Body of pancreas (tissue), 4 donors: ENCODE measurements around the gene HSF5. TPM values are rescaled to one million over a fixed set of nuclear protein-coding genes. Genes with fewer than 3 reads are reported as not detected.

Source experiments
- ATAC-seq: fragments of 150-250 bp; one replicate; pipeline ENCODE4 v1.9.1; 2016
- DNase-seq, 4 donors: peaks; one replicate each; pipeline ENCODE4 v3.0.0-alpha.2; 2019
- H3K27ac ChIP-seq, 4 donors: fragments of 200-600 bp; sonication (generic); 1 replicate in 3 of 4; 2 replicates in 1 of 4; pipeline versions ENCODE4 v1.5.1 to v1.6.1; 2016 to 2019; ENCODE audit warnings: mild to moderate bottlenecking in 1 of 4, mixed read lengths in 1 of 4, moderate library complexity in 1 of 4
- H3K27me3 ChIP-seq, 2 donors: fragments of 200-600 bp; sonication (generic); one replicate each; pipeline ENCODE4 v1.6.0; 2016; ENCODE audit warnings: mild to moderate bottlenecking in 1 of 2
- H3K36me3 ChIP-seq, 2 donors: fragments of 200-600 bp; sonication (generic); replicated peaks in 1 of 2; 2 replicates each; pipeline ENCODE4 v1.5.1; 2016; ENCODE audit warnings: low read depth in 2 of 2; ENCODE audit not compliant: insufficient read depth in 1 of 2
- H3K4me1 ChIP-seq: fragments of 200-600 bp; sonication (generic); one replicate; pipeline ENCODE4 v1.6.0; 2016
- H3K4me3 ChIP-seq, 2 donors: fragments of 200-600 bp; sonication (generic); 1 replicate in 1 of 2; 2 replicates in 1 of 2; pipeline ENCODE4 v1.5.1; 2016 to 2019
- H3K9me3 ChIP-seq, 3 donors: fragments of 200-600 bp; sonication (generic); 1 replicate in 2 of 3; 2 replicates in 1 of 3; pipeline ENCODE4 v1.5.1; 2016
- CTCF ChIP-seq, 7 experiments: fragments of 450-650 bp in 4 of 7; fragments of 200-600 bp in 3 of 7; sonication (generic) in 3 of 7; IDR thresholded peaks; one replicate each; pipeline ENCODE4 v1.5.1; 2016 to 2019; ENCODE audit warnings: antibody characterized with exemption in 7 of 7
- POLR2A ChIP-seq, 3 donors: fragments of 450-650 bp; IDR thresholded peaks; one replicate each; pipeline ENCODE4 v1.6.1; 2016; ENCODE audit warnings: antibody characterized with exemption in 3 of 3, mild to moderate bottlenecking in 2 of 3
- WGBS, 2 donors: methylation state at CpG; one replicate each; pipeline ENCODE4 v1.1.5; 2017; 5-methylcytosine and 5-hydroxymethylcytosine counted together
- intact Hi-C: fragments of 100-400 bp; cut with DNase I; formaldehyde crosslinking; loops from one replicate; pipeline ENCODE4 v1.15.1; 2023
- total RNA-seq, 2 donors: library from RNA; depleted of rRNA; stranded (reverse); fragments of >200 nt; gene quantifications; one replicate each; pipeline ENCODE4 v1.1.0, GENCODE V29; 2016

The HSF5 gene
- total RNA-seq, 2 donors from 2014 or later: not detected

GRCh38 chr17:58384897-58385296 lies 103.3 kb downstream of the HSF5 start:
- no peak for ATAC-seq
- Histone ChIP-seq H3K4me1 (peaks cover 88% of the 10 kb centered on the region), H3K9me3 (no peaks in the 10 kb centered on the region), H3K4me3 (no peak overlapping the region), H3K27ac (peak overlapping the region in 1 of 4 donors; percentile 14), H3K27me3 (no peaks in the 10 kb centered on the region), H3K36me3 (no peaks in the 10 kb centered on the region)
- DNase-seq: no peak
- intact Hi-C loops: no loop called here
- TF ChIP-seq POLR2A (IDR thresholded peaks at IDR 0.05) (no peak), CTCF (IDR thresholded peaks at IDR 0.05) (no peak)
- WGBS, 2 donors: 77 to 83% methylated on average over 3 of the region's 3 CpGs

- TF ChIP-seq POLR2A (IDR thresholded peaks at IDR 0.05) (no peak), CTCF (IDR thresholded peaks at IDR 0.05) (no peak)
- DNase-seq (peak in 1 of 4 donors; percentile 13), ATAC-seq (no peak)
- H3K27me3 ChIP-seq: no peaks in the 10 kb centered on the region
- H3K4me3 ChIP-seq: no peak overlapping the region
- H3K27ac ChIP-seq: peak overlapping the region in 3 of 4 donors; percentile 32 to 71 (median 55)
- peaks cover 86% of the 10 kb centered on the region for H3K4me1 ChIP-seq
- WGBS, 2 donors: 56 to 70% methylated on average over 4 of the region's 4 CpGs
- no peaks in the 10 kb centered on the region for H3K36me3 ChIP-seq
- intact Hi-C loops: no loop called here
- H3K9me3 ChIP-seq: no peaks in the 10 kb centered on the region
Observed at GRCh38 chr17:58383892-58384462, 104.2 kb downstream of the HSF5 start.

- Histone ChIP-seq H3K36me3 (no peaks in the 10 kb centered on the region), H3K4me3 (no peak overlapping the region)
Observed at GRCh38 chr17:58382872-58383242, 105.4 kb downstream of the HSF5 start.

GRCh38 chr17:58382108-58382871 lies 105.9 kb downstream of the HSF5 start:
- 26 to 35% methylated on average over 4 of the region's 4 CpGs for WGBS, 2 donors
- Histone ChIP-seq H3K9me3 (no peaks in the 10 kb centered on the region), H3K27me3 (no peaks in the 10 kb centered on the region), H3K36me3 (no peaks in the 10 kb centered on the region), H3K4me1 (peaks cover 74% of the 10 kb centered on the region), H3K27ac (peak overlapping the region in 3 of 4 donors; percentile 29 to 71 (median 63)), H3K4me3 (no peak overlapping the region)
- DNase-seq (no peak), ATAC-seq (no peak)
- intact Hi-C loops: no loop called here
- TF ChIP-seq POLR2A (IDR thresholded peaks at IDR 0.05): no peak
- no peak for TF ChIP-seq CTCF (IDR thresholded peaks at IDR 0.05)

More at GRCh38 chr17:58382872-58383242, 105.4 kb downstream of the HSF5 start:
- Histone ChIP-seq H3K4me1 (peaks cover 76% of the 10 kb centered on the region), H3K9me3 (no peaks in the 10 kb centered on the region), H3K27me3 (no peaks in the 10 kb centered on the region), H3K27ac (peak overlapping the region in 3 of 4 donors; percentile 29 to 71 (median 55))
- intact Hi-C loops: no loop called here
- DNase-seq: peak in 2 of 4 donors; percentile 29 to 62
- ATAC-seq: no peak
- WGBS, 2 donors: 94% methylated on average over 1 of the region's 1 CpG
- TF ChIP-seq CTCF (IDR thresholded peaks at IDR 0.05): no peak
- no peak for TF ChIP-seq POLR2A (IDR thresholded peaks at IDR 0.05)
